Epithelial cell of esophagus (primary cell): Measurements from ENCODE around the gene CSRP2.

Source experiments
- DNase-seq: peaks from one replicate; pipeline ENCODE4 v3.0.0; 2010; ENCODE audit warnings: low read depth
- H3K4me3 ChIP-seq: 2 replicates; pipeline ENCODE4 v1.5.1; 2011; ENCODE audit warnings: mild to moderate bottlenecking, low read length, control low read depth
- CTCF ChIP-seq: IDR thresholded peaks from 2 replicates; pipeline ENCODE4 v1.5.1; 2011; ENCODE audit warnings: low read depth, mild to moderate bottlenecking, low read length, control low read depth, inconsistent platforms; ENCODE audit not compliant: insufficient read depth; ENCODE audit errors: missing control alignments

Gene CSRP2

GRCh38 chr12:76920172-76921099 lies 41.6 kb upstream of the CSRP2 start:
- no peak for DNase-seq
- H3K4me3 ChIP-seq = no peak overlapping the region
- TF ChIP-seq CTCF = no peak

- peak; percentile 42 for DNase-seq
- H3K4me3 ChIP-seq = no peak overlapping the region
Measured at GRCh38 chr12:76919383-76920171, 40.8 kb upstream of the CSRP2 start.

GRCh38 chr12:76916170-76916540 lies 37.3 kb upstream of the CSRP2 start:
- no peak for TF ChIP-seq CTCF
- no peak overlapping the region for H3K4me3 ChIP-seq
- DNase-seq = no peak

More at GRCh38 chr12:76919383-76920171, 40.8 kb upstream of the CSRP2 start:
- TF ChIP-seq CTCF = no peak

GRCh38 chr12:76915361-76916169 lies 36.7 kb upstream of the CSRP2 start:
- TF ChIP-seq CTCF = no peak
- DNase-seq = no peak
- no peak overlapping the region for H3K4me3 ChIP-seq

GRCh38 chr12:76914102-76914859 lies 35.5 kb upstream of the CSRP2 start:
- no peak for DNase-seq
- TF ChIP-seq CTCF = no peak
- no peak overlapping the region for H3K4me3 ChIP-seq

GRCh38 chr12:76909290-76909689 lies 30.5 kb upstream of the CSRP2 start:
- DNase-seq = no peak
- no peak for TF ChIP-seq CTCF
- no peak overlapping the region for H3K4me3 ChIP-seq
